ENCODE results near the gene KIFC1.

Gene KIFC1

DNA sequence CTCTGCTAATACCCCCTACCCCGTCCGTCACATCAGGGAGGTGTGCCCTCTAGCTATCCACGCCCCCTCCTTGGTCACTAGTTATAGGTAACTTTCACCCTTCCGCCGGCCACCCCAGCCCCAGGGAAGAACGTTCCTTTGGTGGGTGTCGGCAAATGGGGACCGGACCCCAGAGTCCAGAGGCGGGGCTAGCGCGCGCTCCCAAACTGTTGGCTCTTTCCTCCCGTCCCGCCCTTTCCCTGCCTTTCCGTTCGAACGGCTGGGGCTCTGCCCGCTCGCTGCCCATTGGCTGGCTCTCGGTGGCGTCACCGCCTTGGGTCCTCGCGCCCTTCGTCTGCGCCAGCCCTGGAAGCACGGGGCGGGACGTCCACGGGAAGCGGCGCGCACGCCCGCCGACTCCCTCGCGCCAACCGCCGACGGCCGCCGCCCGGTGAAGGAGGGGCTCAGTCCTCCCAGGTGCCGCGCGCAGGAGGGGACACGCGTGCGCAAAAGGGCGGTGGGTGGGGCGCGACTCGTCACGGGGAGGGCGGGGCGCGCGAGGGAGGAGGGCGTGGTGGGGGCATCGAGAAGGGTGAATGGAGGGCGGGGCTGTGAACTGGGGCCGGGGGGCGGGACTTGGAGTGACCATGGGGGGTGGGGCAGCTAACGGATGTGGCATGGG lies 18.6 kb downstream of the KIFC1 start:
- no peak for TF ChIP-seq GATA2 (IDR thresholded peaks at IDR 0.05; ENCODE audit: low read depth, low read length)
- TF ChIP-seq GATA3 (IDR thresholded peaks at IDR 0.05; ENCODE audit: low read depth, low read length) = no peak

- no peak for TF ChIP-seq GATA2 (IDR thresholded peaks at IDR 0.05; ENCODE audit: low read depth, low read length)
- no peak for TF ChIP-seq GATA3 (IDR thresholded peaks at IDR 0.05; ENCODE audit: low read depth, low read length)
These were observed 19.3 kb downstream of the KIFC1 start, which contains the start of gene PHF1 for GRCh38 chr6:33410711-33411631. Gene PHF1 (plus strand): TSS chr6:33411014. CDS start chr6:33412264, 1,250 bp downstream.

DNA sequence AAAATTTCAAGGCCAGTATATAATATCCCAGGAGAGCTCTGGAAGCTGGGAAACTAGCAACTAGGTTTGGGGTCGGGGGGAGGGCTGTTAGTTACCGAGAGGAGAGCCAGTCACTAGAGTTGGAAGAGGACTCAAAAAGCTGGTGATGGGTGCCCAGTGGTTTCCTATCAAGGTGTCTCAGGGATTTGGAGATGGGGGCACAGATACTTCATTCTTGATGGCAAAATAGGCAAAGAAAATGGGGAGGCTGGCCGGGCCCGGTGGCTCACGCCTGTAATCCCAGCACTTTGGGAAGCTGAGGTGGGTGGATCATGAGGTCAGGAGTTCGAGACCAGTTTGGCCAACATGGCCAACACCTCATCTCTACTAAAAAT lies 20.0 kb downstream of the KIFC1 start:
- no peak for TF ChIP-seq GATA2 (IDR thresholded peaks at IDR 0.05; ENCODE audit: low read depth, low read length)
- TF ChIP-seq GATA3 (IDR thresholded peaks at IDR 0.05; ENCODE audit: low read depth, low read length) = no peak

DNA sequence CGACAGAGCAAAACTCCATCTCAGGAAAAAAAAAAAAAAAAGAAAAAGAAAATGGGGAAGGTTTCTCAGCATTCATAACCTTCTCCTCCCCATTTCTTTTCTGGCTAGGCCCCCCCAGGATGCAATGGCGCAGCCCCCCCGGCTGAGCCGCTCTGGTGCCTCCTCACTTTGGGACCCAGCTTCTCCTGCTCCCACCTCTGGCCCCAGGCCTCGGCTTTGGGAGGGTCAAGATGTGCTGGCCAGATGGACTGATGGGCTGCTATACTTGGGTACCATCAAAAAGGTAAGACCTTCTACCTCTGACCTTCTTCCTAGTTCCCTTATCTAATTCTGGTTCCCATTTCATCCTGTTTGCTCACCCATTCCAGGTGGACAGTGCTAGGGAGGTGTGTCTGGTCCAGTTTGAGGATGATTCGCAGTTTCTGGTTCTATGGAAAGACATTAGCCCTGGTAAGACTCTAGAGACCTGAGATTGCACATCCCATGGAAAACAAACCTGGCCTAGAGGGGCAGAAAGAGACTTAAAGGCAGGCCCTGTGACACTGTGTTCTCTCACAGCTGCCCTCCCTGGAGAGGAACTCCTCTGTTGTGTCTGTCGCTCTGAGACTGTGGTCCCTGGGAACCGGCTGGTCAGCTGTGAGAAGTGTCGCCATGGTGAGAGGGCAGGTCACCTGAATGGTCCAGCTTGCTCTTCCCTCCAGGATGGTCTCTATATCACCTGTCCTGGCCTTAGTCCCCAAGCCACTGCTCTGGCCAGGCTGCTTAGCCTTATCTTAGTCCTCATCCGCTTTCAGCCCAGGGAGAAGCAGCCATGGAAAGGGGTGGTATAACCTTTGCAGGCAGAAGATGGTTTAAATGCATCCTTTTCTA lies 20.8 kb downstream of the KIFC1 start:
- no peak for TF ChIP-seq GATA3 (IDR thresholded peaks at IDR 0.05; ENCODE audit: low read depth, low read length)
- no peak for TF ChIP-seq GATA2 (IDR thresholded peaks at IDR 0.05; ENCODE audit: low read depth, low read length)

GRCh38 chr6:33413241-33414120 lies 21.9 kb downstream of the KIFC1 start:
- TF ChIP-seq GATA3 (IDR thresholded peaks at IDR 0.05; ENCODE audit: low read depth, low read length) (no peak), GATA2 (IDR thresholded peaks at IDR 0.05; ENCODE audit: low read depth, low read length) (no peak)

- TF ChIP-seq GATA2 (IDR thresholded peaks at IDR 0.05; ENCODE audit: low read depth, low read length) (no peak), GATA3 (IDR thresholded peaks at IDR 0.05; ENCODE audit: low read depth, low read length) (no peak)
These were observed 23.1 kb downstream of the KIFC1 start for GRCh38 chr6:33414592-33415271.

DNA sequence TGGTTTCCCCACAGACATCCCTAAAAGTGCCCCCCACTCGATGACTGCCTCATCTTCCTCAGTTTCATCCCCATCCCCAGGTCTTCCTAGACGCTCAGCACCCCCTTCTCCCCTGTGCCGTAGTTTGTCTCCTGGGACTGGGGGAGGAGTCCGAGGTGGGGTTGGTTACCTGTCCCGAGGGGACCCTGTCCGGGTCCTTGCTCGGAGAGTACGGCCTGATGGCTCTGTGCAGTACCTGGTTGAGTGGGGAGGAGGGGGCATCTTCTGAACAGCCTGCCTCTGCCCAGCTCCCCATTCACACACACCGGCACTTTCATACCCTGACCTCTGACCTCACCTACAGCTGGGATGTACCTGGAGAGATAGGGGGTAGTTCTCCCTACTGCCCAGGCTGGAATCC lies 24.2 kb downstream of the KIFC1 start:
- TF ChIP-seq GATA3 (IDR thresholded peaks at IDR 0.05; ENCODE audit: low read depth, low read length) = no peak
- no peak for TF ChIP-seq GATA2 (IDR thresholded peaks at IDR 0.05; ENCODE audit: low read depth, low read length)

- TF ChIP-seq GATA2 (IDR thresholded peaks at IDR 0.05; ENCODE audit: low read depth, low read length) = no peak
These were observed 24.9 kb downstream of the KIFC1 start for GRCh38 chr6:33416386-33417127.

DNA sequence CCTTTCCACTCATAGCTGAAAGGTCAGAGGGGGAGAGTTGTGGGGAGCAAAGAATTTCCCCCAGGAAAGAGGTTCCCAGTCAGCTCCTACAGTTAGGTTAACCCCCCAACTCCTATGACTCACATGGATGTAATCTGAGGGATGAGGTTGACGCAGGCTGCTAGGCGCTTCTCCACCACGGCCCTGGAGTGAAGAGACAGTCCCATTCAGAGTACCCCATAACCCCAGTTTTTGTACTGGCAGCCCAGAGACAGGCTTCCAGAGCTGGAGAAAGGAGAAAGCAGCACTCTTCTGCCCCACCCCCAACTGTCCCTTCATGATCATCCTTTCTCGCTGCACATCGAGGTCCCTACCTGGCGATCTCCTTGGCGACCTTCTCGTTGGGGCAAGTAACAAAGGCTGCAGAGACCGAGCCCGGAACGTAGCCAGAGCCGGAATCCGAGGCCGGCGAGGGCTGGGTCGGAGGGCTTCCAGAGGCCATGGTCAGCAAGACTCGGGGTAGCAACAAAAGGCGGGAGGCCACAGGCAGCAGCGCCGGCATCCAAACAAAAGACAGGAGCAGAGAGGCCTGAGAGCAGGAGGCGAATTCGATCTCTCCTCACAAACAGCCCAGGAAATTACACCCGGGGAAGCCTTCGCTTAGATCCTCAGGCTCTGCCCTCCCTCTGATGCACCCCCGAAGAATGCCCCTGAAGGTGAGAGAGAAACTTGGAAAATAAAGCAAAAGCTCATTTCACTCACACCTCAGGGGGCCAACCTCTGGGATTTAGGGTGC lies 25.7 kb downstream of the KIFC1 start:
- TF ChIP-seq GATA2 (IDR thresholded peaks at IDR 0.05; ENCODE audit: low read depth, low read length) (no peak), GATA3 (IDR thresholded peaks at IDR 0.05; ENCODE audit: low read depth, low read length) (no peak)

- TF ChIP-seq GATA3 (IDR thresholded peaks at IDR 0.05; ENCODE audit: low read depth, low read length) (no peak), GATA2 (IDR thresholded peaks at IDR 0.05; ENCODE audit: low read depth, low read length) (no peak)
These were observed 26.5 kb downstream of the KIFC1 start, which contains the start of gene CUTA for GRCh38 chr6:33417903-33418689. Gene CUTA (minus strand): TSS chr6:33418107. CDS start chr6:33418000, 107 bp downstream.

Measured in SH-SY5Y (cell line).